ENCODE data around the gene HAO2. TPM values are rescaled to one million over a fixed set of nuclear protein-coding genes. Genes with fewer than 3 reads are reported as not detected.
"Not testable (repeated sequence)": the region's sequence is repeated elsewhere in the genome, so short reads cannot be mapped to it uniquely, and the experiment has no call there.

HAO2 gene
- total RNA-seq, 1 donor from 2014 or later: not detected

GRCh38 chr1:119374208-119374874, 5.8 kb downstream of the HAO2 start:
- Histone ChIP-seq H3K4me1 (no peaks in the 10 kb centered on the region), H3K27me3 (ENCODE audit: low read depth) (no peaks in the 10 kb centered on the region), H3K4me3 (no peak overlapping the region), H3K27ac (no peak overlapping the region), H3K9me3 (no peaks in the 10 kb centered on the region), H3K36me3 (no peaks in the 10 kb centered on the region)
- intact Hi-C loops (cut with DNase I): no loop called here
- TF ChIP-seq CTCF (IDR thresholded peaks at IDR 0.05): no peak
- ATAC-seq (no peak), DNase-seq (no peak)

GRCh38 chr1:119375366-119375765, 6.8 kb downstream of the HAO2 start:
- no peak for TF ChIP-seq CTCF (IDR thresholded peaks at IDR 0.05)
- no peak for ATAC-seq
- Histone ChIP-seq H3K27ac (no peak overlapping the region), H3K4me3 (no peak overlapping the region), H3K27me3 (ENCODE audit: low read depth) (no peaks in the 10 kb centered on the region), H3K4me1 (no peaks in the 10 kb centered on the region), H3K36me3 (no peaks in the 10 kb centered on the region), H3K9me3 (no peaks in the 10 kb centered on the region)
- no peak for DNase-seq
- intact Hi-C loops (cut with DNase I): no loop called here

- no peak overlapping the region for H3K4me3 ChIP-seq
- H3K9me3 ChIP-seq: no peaks in the 10 kb centered on the region
- DNase-seq: no peak
- no peak overlapping the region for H3K27ac ChIP-seq
- no peak for ATAC-seq
- TF ChIP-seq CTCF (IDR thresholded peaks at IDR 0.05): no peak
- intact Hi-C loops (cut with DNase I): no loop called here
- no peaks in the 10 kb centered on the region for H3K4me1 ChIP-seq
- H3K27me3 ChIP-seq (ENCODE audit: low read depth): no peaks in the 10 kb centered on the region
- no peaks in the 10 kb centered on the region for H3K36me3 ChIP-seq
These were observed 8.0 kb downstream of the HAO2 start for GRCh38 chr1:119376594-119376993.

GRCh38 chr1:119377594-119377993, 9.0 kb downstream of the HAO2 start:
- H3K4me3 ChIP-seq; H3K27me3 ChIP-seq (ENCODE audit: low read depth); H3K4me1 ChIP-seq; H3K9me3 ChIP-seq; DNase-seq; H3K36me3 ChIP-seq; intact Hi-C loops (cut with DNase I); ATAC-seq; H3K27ac ChIP-seq: not testable (repeated sequence)

GRCh38 chr1:119379117-119379516, 10.5 kb downstream of the HAO2 start:
- no peak overlapping the region for H3K4me3 ChIP-seq
- intact Hi-C loops (cut with DNase I): no loop called here
- TF ChIP-seq CTCF (IDR thresholded peaks at IDR 0.05): no peak
- H3K27me3 ChIP-seq (ENCODE audit: low read depth): no peaks in the 10 kb centered on the region
- H3K4me1 ChIP-seq: no peaks in the 10 kb centered on the region
- H3K9me3 ChIP-seq: no peaks in the 10 kb centered on the region
- H3K27ac ChIP-seq: no peak overlapping the region
- ATAC-seq: no peak
- no peak for DNase-seq
- H3K36me3 ChIP-seq: no peaks in the 10 kb centered on the region

GRCh38 chr1:119380304-119380703, 11.7 kb downstream of the HAO2 start:
- H3K9me3 ChIP-seq: no peaks in the 10 kb centered on the region
- TF ChIP-seq CTCF (IDR thresholded peaks at IDR 0.05): no peak
- H3K27me3 ChIP-seq (ENCODE audit: low read depth): no peaks in the 10 kb centered on the region
- no peaks in the 10 kb centered on the region for H3K36me3 ChIP-seq
- no peak overlapping the region for H3K4me3 ChIP-seq
- no peak for ATAC-seq
- intact Hi-C loops (cut with DNase I): no loop called here
- DNase-seq: no peak
- no peak overlapping the region for H3K27ac ChIP-seq
- no peaks in the 10 kb centered on the region for H3K4me1 ChIP-seq
